NCI-H2227 (cell line): ENCODE data around the gene PPP1R2C.

Experiments
- DNase-seq: peaks from one replicate; lab custom pipeline; 2025; ENCODE audit not compliant: unreplicated experiment; lab: John Stamatoyannopoulos, UW

The PPP1R2C gene

GRCh38 chrX:42778096-42778495, at the start of gene PPP1R2C:
Gene PPP1R2C, minus strand, starts transcription at chrX:42778163. Its CDS starts 84 bp downstream, at chrX:42778079.
- no peak for DNase-seq

GRCh38 chrX:42825201-42825600, 47.2 kb upstream of the PPP1R2C start:
- no peak for DNase-seq

DNA sequence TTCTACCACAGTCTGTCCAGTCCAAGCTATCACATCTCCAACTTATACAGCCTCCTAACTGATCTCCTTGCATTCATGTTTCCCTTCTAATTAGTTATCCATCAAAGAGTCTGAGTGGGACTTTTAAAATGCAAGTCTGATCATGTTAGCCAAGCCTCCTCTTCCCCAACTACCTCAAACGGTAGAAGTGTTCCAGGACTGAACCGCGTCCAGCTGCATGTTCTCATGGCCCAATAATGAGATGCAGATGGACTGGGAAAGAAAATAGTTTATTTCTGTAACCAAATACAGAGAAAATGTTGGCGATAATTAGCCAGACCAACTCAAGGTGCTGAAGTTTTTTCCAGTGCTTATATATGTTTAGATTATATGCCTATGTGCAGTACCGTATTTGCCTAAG, 46.6 kb upstream of the PPP1R2C start:
- DNase-seq, result no peak

DNA sequence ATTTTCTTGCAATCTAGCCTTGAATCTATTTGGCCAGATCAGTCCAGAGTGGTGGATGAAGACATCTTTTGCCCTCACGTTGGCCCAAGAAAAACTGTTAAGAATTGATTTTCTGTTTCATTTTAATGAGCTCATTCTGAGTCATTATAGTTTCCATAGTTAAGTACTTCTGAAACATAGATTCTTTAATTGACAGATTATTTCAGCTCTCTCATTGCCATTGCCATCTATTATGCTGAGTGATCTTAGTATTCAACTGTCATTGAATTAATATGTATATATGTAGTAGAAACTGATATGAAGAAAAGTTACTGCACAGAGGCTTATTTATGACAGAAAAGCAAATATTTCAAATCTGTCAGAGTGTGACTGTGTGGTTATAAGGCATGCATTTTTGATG, 45.5 kb upstream of the PPP1R2C start:
- no peak for DNase-seq

DNA sequence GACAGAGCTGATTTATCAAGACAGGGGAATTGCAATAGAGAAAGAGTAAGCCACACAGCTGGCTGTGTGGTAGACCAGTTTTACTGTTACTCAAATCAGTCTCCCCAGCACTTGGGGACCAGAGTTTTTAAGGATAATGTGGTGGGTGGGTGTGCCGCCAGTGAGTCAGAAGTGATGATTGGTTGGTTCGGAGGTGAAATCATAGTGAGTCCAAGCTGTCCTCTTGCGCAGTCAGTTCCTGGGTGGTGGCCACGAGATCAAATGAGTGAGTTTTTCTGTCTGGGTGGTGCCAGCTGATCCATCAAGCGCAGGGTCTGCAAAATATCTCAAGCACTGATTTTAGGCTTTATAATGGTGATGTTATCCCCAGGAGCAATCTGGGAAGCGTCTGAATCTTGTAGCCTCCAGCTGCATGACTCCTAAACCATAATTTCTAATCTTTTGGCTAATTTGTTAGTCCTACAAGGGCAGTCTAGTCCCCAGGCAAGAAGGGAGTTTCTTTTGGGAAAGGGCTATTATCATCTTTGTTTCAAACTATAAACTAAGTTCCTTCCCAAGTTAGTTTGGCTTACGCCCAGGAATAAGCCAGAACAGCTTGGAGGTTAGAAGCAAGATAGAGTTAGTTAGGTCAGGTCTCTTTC, 44.0 kb upstream of the PPP1R2C start:
- DNase-seq, result no peak

- no peak for DNase-seq
Measured at GRCh38 chrX:42818151-42818921, 40.4 kb upstream of the PPP1R2C start.

DNA sequence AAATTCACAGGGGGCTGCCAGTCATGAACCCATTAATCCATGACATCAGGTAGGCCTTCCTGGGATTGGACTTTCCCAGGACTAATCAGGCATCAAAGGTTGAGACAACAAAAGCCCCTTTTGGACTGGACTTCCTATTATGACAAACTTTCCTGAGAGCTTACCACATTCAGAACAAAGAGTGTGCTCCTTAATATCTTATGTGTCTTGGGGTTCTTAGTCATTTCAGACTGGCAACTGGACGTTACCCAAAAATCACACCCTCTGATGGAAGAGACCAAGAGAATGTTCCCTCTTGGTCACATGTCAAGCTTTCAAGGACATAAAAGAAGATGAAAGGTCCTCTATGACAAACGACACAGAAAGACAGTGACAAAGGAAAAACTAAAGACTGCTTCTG, 31.6 kb upstream of the PPP1R2C start:
- no peak for DNase-seq

- DNase-seq, result no peak
Measured at GRCh38 chrX:42807393-42807792, 29.4 kb upstream of the PPP1R2C start.

- no peak for DNase-seq
Measured at GRCh38 chrX:42804524-42804923, 26.6 kb upstream of the PPP1R2C start.

DNA sequence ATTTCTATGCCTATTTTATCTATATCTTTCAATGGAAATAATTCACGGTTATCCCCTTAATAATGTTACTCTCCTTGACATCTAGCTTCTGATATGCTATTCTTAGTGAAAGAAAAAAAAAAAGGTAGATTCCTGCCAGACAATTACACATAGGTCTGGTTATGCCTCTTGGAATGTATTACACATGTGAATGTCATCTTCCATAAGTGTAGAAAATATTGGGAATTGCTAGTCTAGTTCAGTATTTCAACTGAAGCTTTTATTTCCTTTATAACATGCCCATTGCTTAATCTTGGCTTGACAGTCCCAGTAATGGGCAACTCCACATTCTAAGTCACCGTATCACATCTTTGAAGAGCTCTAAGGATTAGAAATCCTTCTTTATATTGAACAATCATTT, 25.4 kb upstream of the PPP1R2C start:
- no peak for DNase-seq

GRCh38 chrX:42797651-42798269, 19.8 kb upstream of the PPP1R2C start:
- no peak for DNase-seq

DNA sequence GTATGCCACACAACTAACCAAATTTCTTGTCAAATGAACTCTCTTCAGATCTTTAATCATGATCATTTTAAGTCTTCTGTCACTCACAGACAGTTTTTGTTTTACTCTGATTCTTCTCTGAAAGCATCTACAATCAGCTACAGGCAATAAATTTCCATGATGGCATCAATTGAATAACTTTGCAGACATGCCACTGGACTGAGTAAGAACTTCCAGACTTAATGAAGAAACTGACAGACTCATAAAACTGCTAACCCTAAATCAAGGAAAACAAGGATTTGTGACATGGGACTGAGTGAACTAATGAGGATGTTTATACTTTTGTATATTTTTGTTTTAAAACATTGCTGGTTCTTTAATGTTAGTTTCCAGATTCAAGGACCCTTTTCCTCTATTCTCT, 5.5 kb upstream of the PPP1R2C start:
- no peak for DNase-seq

- no peak for DNase-seq
Measured at GRCh38 chrX:42776195-42776594, 1.8 kb downstream of the PPP1R2C start.

- DNase-seq, result no peak
Measured at GRCh38 chrX:42772874-42773273, 5.1 kb downstream of the PPP1R2C start.

GRCh38 chrX:42771506-42772335, 6.2 kb downstream of the PPP1R2C start:
- no peak for DNase-seq

- no peak for DNase-seq
Measured at GRCh38 chrX:42770566-42770965, 7.4 kb downstream of the PPP1R2C start.

GRCh38 chrX:42759881-42760280, 18.1 kb downstream of the PPP1R2C start:
- DNase-seq, result no peak

DNA sequence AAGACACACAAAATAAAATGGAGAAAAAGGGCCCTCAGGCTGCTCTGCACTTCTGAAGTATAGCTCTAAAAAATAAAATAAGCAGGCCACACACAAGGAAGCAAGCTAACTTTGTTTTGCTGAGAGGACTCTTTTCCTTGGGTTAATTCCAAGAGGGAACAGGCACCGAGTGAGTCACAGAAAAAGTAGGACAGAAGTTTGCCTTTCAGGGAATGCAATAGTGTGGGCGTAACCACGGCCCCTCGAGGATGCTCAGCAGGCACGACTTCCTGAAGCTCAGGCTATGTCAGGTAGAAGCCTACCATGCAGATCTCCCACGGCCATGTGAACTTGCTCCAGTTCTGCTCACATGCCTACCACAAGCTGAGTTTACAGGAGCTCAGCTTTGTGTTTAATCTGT, 22.1 kb downstream of the PPP1R2C start:
- no peak for DNase-seq

DNA sequence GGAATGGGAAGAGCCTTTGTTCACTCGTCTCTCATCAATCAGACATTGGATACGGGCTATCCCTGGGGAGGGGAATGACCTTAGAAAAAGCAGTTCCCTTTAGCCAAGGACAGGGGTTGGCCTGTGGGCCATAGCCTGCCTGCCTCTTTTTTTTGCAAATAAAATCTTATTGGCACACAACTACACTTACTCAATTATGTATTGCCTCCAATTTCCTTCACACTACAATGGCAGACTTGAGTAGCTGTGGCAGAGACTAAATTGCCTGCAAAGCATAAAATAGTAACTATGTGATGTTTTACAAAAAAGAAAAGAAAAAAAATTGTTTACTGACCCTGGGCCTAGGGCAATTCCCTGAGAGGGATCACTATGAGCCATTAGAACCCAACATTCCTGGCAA, 23.4 kb downstream of the PPP1R2C start:
- DNase-seq, result no peak

GRCh38 chrX:42754115-42754514, 23.8 kb downstream of the PPP1R2C start:
- DNase-seq, result no peak

- DNase-seq, result no peak
Measured at GRCh38 chrX:42752730-42753129, 25.2 kb downstream of the PPP1R2C start.
